ENCODE measurements around the gene AP4E1.
"Not testable (repeated sequence)": the region's sequence is repeated elsewhere in the genome, so short reads cannot be mapped to it uniquely, and the experiment has no call there.

DNA sequence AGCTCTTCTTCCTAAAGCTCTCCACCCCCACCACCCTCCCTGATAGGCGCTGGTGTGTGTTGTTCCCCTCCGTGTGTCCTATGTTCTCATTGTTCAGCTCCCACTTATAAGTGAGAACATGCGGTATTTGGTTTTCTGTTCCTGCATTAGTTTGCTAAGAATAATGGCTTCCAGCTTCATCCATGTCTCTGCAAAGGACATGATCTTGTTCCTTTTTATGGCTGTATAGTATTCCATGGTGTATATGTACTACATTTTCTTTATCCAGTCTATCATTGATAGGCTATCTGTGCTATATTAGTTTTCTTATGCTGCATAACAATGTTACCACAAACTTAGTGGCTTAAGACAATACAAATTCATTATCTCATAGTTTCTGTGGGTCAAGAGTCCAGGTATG lies 42.3 kb downstream of the AP4E1 start:
- TF ChIP-seq, protein P1, sequence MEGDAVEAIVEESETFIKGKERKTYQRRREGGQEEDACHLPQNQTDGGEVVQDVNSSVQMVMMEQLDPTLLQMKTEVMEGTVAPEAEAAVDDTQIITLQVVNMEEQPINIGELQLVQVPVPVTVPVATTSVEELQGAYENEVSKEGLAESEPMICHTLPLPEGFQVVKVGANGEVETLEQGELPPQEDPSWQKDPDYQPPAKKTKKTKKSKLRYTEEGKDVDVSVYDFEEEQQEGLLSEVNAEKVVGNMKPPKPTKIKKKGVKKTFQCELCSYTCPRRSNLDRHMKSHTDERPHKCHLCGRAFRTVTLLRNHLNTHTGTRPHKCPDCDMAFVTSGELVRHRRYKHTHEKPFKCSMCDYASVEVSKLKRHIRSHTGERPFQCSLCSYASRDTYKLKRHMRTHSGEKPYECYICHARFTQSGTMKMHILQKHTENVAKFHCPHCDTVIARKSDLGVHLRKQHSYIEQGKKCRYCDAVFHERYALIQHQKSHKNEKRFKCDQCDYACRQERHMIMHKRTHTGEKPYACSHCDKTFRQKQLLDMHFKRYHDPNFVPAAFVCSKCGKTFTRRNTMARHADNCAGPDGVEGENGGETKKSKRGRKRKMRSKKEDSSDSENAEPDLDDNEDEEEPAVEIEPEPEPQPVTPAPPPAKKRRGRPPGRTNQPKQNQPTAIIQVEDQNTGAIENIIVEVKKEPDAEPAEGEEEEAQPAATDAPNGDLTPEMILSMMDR (IDR thresholded peaks at IDR 0.05): not testable (repeated sequence)
- TF ChIP-seq POLR2A (IDR thresholded peaks at IDR 0.05): not testable (repeated sequence)
